ENCODE data around the gene NCBP3.
"Not testable (repeated sequence)": the region's sequence is repeated elsewhere in the genome, so short reads cannot be mapped to it uniquely, and the experiment has no call there.

Gene NCBP3

GRCh38 chr17:3846437-3847164 is 555 bp upstream of the NCBP3 start:
- no peak for DNase-seq (ENCODE audit: low read depth)

DNA sequence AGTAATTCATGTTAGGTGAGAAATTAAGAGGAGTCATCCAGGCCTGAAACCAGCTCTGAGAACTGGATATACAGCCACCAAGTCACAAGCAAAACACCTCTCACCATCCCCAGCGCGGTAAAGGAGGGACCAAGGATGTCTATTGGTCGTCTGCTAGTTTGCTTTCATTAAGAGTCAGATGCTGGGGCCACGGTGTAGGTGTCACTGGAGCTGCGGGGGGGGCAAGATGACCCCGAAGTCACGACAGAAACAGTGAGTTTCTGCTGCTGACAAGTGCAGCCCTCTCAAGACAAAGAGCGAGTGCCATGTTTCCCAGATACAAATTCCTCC is 790 bp downstream of the NCBP3 start:
- peak; percentile 16 for DNase-seq (ENCODE audit: low read depth)

DNA sequence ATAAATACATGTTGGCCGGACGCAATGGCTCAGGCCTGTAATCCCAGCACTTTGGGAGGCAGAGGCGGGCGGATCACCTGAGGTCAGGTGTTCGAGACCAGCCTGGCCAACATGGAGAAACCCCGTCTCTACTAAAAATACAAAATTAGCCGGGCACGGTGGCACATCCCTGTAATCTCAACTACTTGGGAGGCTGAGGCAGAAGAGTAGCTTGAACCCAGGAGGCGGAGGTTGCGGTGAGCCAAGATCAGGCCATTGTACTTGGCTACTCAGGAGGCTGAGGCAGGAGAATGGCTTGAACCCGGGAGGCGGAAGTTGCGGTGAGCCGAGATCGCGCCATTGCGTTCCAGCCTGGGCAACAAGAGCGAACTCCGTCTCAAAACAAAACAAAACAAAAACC is 1.5 kb downstream of the NCBP3 start:
- not testable (repeated sequence) for DNase-seq (ENCODE audit: low read depth)

- DNase-seq (ENCODE audit: low read depth): peak; percentile 40
These were observed 2.0 kb downstream of the NCBP3 start for GRCh38 chr17:3843935-3844516.

- DNase-seq (ENCODE audit: low read depth): no peak
These were observed 7.8 kb downstream of the NCBP3 start for GRCh38 chr17:3838206-3838605.

DNA sequence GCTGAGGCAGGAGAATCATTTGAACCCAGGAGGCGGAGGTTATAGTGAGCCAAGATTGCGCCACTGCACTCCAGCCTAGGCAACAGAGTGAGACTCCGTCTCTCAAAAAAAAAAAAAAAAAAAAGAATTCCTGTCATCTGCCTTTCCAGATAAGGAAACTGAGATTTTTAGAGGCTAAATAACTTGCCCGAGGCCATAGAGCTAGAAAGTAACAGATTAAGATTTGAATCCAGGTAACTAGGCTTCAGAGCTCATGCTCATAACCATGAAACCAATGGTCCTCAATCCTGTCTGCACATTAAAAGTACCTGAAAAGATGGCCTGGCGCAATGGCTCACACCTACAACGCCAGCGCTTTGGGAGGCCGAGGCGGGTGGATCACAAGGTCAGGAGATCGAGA is 9.5 kb downstream of the NCBP3 start:
- no peak for DNase-seq (ENCODE audit: low read depth)

DNA sequence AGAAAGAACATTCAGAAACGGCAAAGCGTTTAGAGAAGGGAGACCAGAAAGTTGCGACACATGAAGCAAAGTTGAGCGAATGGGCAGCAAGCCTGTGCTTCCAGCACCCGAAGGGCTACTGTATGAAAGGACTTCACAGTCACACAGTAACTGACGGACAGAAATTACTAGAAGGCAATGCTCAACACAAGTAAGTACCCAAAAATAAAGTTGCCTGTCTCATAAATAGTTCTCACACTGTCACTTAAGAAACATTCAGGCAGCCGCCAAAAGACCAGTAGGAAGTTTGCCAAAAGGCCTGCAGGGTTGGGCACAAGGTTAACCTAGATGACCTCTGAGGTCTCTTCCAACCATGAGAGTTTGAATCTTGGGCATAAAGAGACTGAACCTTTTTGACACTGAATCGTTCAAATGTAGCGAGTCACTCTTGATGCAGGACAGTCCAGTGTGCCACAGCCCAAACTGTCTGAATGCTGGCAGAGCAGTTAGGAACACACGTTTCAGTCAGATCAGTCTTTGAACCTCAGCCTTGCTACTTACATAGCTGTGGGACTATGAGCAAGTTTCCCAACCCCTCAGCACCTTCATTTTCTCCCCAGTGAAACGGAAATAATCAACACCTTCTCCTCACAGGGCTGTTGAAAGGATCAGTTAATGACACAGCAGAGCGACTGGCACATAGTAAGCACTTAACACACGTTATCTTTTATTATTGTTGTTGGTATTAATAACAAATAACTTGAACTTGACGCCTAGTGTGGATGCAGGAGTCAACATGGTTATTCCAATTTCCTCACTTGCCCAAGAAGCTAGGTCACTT is 10.4 kb downstream of the NCBP3 start:
- no peak for DNase-seq (ENCODE audit: low read depth)

DNA sequence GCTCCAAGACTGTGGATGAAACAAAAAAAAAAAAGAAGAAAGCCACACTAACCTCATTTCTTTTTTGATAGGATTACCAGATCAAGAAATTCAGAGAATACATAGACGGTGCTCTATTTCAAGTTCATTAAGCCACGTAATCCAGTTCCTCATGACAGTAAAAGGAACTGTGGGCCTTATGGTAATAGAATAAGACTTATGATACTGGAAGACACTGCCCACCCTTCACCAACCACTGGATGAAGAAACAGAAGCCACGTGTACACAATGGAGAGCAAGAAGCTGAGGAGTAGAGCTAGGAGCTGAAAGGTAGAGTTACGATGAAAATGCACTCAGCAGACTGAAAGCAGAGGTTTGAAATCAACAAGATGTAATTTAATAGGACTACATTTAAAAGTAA is 11.2 kb downstream of the NCBP3 start:
- DNase-seq (ENCODE audit: low read depth): no peak

DNA sequence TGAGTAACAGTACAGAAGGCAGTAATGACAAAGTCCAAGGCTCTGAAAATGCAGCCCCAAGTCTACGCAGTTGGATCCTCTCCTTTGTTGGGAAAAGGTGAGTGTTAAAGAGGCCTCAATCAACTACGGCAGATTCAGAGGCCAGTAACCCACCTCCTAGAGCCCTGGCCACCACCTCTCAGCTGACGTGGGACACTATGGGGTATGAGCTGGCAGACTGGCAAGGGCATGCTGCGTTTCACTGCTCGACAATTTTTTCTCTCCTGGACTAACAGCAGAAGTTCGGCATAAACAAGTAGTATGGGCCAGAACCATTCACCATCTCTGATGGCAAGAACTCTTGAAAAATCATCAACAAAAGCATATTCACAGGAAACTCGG is 17.2 kb downstream of the NCBP3 start:
- DNase-seq (ENCODE audit: low read depth): no peak

DNA sequence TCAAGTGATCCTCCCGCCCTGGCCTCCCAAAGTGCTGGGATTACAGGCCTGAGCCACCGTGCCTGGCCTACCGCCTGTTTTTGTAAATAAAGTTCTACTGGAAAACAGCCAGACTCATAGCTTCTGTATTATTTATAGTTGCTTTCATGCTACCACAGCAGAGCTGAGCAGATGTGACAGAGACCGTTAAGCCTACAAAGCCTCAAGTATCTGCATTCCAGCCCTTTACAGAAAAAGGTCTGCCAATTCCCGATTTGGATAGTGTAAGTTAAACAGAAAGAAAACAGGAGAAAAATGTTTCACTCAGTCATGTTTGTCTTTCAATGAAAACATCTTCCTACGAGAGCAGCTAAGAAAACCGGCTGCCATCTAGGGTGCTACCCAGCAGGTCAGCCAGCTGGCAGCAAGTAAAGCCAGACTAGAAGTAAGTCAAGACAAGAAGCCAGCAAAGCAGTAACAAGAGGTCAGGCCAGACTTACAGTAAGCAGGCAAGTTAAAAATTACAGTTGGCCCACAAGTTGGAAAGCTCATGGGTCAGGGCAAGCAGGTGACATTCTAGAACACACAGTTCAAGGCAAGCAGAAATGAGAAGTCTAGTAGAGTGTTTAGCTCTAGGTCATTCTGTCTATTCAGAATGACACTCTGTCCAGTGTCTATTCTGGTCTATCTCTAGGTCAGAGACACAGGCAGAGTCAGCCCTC is 17.7 kb downstream of the NCBP3 start:
- peak; percentile 88 for DNase-seq (ENCODE audit: low read depth)

- DNase-seq (ENCODE audit: low read depth): peak; percentile 58
These were observed 18.8 kb downstream of the NCBP3 start for GRCh38 chr17:3827124-3827773.

DNA sequence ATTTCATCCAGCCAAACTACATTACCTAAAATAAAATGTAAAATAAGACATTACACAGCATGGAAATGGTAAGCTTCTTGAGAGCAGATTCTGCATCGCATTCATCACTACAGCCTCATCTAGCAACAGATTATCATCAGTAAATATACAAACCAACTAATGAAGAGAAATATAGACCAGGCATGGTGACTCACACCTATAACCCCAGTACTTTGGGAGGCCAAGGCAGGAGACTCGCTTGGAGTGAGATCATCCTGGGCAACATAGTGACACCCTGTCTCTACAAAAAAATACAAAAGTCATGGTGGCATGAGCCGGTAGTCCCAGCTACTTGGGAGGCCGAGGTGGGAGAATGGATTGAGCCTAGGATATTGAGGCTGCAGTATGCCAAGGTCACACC is 19.9 kb downstream of the NCBP3 start:
- DNase-seq (ENCODE audit: low read depth): peak; percentile 31

- DNase-seq (ENCODE audit: low read depth): no peak
These were observed 24.9 kb downstream of the NCBP3 start for GRCh38 chr17:3821101-3821500.

DNA sequence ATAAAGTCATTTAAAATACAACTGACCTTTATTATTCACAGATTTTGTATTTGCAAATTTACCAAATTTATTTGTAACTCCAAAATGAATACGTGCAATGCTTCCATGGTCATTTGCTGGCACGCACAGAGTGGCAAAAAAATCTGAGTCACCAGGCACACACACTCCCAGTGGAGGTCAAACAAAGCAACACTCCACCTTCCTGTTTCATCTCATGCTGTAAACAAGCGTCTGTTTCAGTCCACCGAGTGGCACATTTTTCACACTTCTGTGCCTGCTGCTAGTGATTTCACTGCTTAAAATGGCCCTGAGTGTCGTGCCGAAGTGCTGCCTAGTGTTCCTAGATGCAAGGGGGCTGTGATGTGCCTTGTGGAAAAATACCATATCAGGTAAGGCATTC is 27.3 kb downstream of the NCBP3 start:
- peak; percentile 55 for DNase-seq (ENCODE audit: low read depth)

GRCh38 chr17:3817851-3818605 is 28.0 kb downstream of the NCBP3 start:
- DNase-seq (ENCODE audit: low read depth): no peak

DNA sequence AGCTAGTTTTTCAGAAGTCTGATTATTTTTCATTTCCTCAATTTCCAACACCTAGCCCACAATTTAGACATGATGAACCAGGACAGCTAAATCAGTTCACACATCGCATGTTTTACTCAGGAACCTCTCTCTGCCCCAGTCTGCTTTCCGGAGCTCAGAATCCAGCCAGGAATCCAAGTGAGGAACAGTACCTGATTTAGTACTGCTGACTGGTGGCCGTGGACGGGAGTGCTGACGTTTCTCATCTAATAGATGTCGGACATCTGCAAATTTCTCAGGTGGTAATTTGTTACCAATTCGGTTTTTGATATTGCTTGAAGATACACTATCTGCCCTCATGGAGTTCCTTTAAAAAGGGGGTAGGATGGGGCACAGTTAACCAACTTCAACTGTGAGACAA is 30.1 kb downstream of the NCBP3 start:
- no peak for DNase-seq (ENCODE audit: low read depth)

- DNase-seq (ENCODE audit: low read depth): no peak
These were observed 30.9 kb downstream of the NCBP3 start for GRCh38 chr17:3815122-3815521.

GRCh38 chr17:3814361-3814760 is 31.7 kb downstream of the NCBP3 start:
- no peak for DNase-seq (ENCODE audit: low read depth)

DNA sequence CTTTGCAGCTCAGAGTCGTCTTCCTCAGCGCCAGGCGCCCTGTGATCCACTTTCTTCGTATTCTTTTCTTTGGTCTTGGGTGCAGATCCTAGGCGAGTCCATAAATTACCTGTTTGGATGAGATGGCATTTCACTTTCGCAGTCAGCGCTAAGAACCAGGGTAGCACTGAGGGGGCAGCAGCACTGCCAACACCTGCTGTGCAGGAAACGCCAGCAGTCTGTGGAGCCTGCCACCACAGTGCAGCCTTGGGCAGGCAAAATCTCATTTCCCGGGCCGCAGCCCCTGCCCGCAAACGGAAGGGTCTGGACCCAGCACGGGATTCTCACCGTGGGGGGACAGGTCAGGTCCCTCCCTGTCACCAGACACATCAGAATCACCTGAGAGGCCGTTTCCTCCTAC is 32.9 kb downstream of the NCBP3 start:
- no peak for DNase-seq (ENCODE audit: low read depth)

- DNase-seq (ENCODE audit: low read depth): no peak
These were observed 33.3 kb downstream of the NCBP3 start for GRCh38 chr17:3812771-3813170.

GRCh38 chr17:3812284-3812683 is 33.8 kb downstream of the NCBP3 start:
- DNase-seq (ENCODE audit: low read depth): no peak

DNA sequence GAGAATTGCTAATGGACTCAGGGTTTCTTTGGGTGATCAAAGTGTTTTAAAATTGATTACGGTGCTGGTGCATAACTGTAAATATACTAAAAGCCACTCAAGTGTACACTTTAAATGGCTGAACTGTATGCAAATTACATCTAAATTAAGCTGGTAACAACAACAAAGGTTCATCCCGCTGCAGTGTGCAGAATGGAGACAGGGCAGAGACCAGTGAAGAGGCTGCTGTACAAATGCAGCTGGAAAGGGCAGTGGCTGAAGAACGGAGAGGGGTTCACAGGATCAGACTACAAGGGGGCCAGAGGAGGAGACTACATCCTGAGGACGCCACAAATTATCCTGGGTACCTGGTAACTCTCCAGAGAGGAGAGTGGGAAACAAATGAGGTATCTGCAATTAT is 36.0 kb downstream of the NCBP3 start:
- no peak for DNase-seq (ENCODE audit: low read depth)
